ENCODE measurements around the gene CLDND1. TPM values are rescaled to one million over a fixed set of nuclear protein-coding genes. Genes with fewer than 3 reads are reported as not detected.
"Not testable (repeated sequence)": the region's sequence is repeated elsewhere in the genome, so short reads cannot be mapped to it uniquely, and the experiment has no call there.

Gene CLDND1
- total and polyA plus RNA-seq, 4 donors, result 143 to 263 (median 193) TPM

DNA sequence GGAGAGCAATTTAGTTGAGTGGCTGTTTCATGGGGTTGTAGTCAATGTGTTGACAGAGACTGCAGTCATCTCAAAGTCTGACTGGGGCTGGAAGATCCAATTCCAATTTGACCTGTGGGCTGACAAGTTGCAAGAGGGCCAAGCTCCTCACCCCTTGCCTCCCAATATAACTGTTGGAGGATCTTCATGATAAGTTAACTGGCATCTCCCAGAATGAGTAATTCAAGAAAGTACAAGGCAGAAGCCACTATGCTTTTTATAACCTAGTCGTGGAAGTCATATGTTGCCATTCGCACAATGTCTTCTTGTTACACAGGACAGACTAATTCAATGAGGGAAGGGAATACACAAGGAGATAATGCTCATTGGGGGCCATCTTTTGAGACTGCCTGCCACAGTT, 38.2 kb upstream of the CLDND1 start:
- no peak for DNase-seq (ENCODE audit: low read depth in 4 of 6, low spot score in 6 of 6)
- no peak overlapping the region for H3K4me3 ChIP-seq (ENCODE audit: low read depth, low read length)
- WGBS (ENCODE audit: insufficient coverage), result no CpG with 5 or more reads among the region's 2 CpGs
- no peaks in the 10 kb centered on the region for H3K9me3 ChIP-seq (ENCODE audit: control insufficient read depth, insufficient read depth, low read length)
- H3K36me3 ChIP-seq (ENCODE audit: control insufficient read depth, insufficient read depth, low read length), result no peaks in the 10 kb centered on the region
- H3K4me1 ChIP-seq (ENCODE audit: control insufficient read depth, insufficient read depth, low read length), result no peaks in the 10 kb centered on the region
- no peaks in the 10 kb centered on the region for H3K27me3 ChIP-seq (ENCODE audit: control insufficient read depth, insufficient read depth, low read length)
- no peak overlapping the region for H3K27ac ChIP-seq (ENCODE audit: low read depth, low read length)

DNA sequence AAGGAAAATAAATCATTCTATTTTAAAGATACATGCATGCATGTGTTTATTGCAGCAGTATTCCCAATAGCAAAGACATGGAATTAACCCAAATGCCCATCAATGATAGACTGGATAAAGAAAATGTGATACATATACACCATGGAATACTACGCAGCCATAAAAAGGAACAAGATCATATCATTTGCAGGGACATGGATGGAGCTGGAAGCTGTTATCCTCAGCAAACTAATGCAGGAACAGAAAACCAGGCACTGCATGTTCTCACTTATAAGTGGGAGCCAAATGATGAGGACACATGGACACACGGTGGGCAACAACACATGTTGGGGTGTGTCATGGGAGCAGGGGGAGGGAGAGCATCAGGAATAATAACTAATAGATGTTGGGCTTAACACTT, 37.1 kb upstream of the CLDND1 start:
- WGBS (ENCODE audit: insufficient coverage), result 100% methylated on average over 1 of the region's 2 CpGs
- H3K9me3 ChIP-seq (ENCODE audit: control insufficient read depth, insufficient read depth, low read length); H3K4me1 ChIP-seq (ENCODE audit: control insufficient read depth, insufficient read depth, low read length); H3K27ac ChIP-seq (ENCODE audit: low read depth, low read length); H3K4me3 ChIP-seq (ENCODE audit: low read depth, low read length); H3K36me3 ChIP-seq (ENCODE audit: control insufficient read depth, insufficient read depth, low read length); H3K27me3 ChIP-seq (ENCODE audit: control insufficient read depth, insufficient read depth, low read length); DNase-seq (ENCODE audit: low read depth in 4 of 6, low spot score in 6 of 6): not testable (repeated sequence)

DNA sequence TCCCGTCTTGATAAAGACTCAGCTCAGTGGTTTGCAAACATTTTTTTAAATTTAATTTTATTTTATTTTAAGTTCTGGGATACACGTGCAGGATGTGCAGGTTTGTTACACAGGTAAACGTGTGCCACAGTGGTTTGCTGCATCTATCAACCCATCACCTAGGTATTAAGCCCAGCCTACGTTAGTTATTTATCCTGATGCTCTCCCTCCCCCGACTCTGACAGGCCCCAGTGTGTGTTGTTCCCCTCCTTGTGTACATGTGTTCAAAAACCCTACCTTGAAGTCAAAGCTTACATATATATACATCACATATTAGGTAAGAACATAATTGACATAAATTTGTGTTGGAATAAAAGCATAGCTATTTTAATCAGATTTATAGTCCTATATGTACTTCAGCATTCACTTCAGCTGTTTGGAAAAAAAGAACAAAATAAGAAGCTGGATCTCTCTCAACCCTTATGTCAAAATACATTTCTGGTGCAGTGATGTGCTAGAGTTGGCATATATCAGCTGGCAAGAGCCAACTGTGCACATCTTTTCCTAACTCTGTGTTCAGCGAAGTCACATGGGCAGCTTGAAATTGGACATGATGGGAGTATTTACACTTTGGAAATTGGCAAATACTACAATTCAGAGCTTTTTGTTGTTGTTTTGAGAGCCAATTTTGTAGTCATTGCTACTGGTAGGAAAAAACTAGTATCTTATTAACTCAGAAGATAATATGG, 35.6 kb upstream of the CLDND1 start:
- H3K4me1 ChIP-seq (ENCODE audit: control insufficient read depth, insufficient read depth, low read length), result no peaks in the 10 kb centered on the region
- peak in 2 of 6 donors; percentile 14 to 87 for DNase-seq (ENCODE audit: low read depth in 4 of 6, low spot score in 6 of 6)
- no peaks in the 10 kb centered on the region for H3K27me3 ChIP-seq (ENCODE audit: control insufficient read depth, insufficient read depth, low read length)
- no peak overlapping the region for H3K27ac ChIP-seq (ENCODE audit: low read depth, low read length)
- no peaks in the 10 kb centered on the region for H3K9me3 ChIP-seq (ENCODE audit: control insufficient read depth, insufficient read depth, low read length)
- 94% methylated on average over 3 of the region's 6 CpGs for WGBS (ENCODE audit: insufficient coverage)
- H3K36me3 ChIP-seq (ENCODE audit: control insufficient read depth, insufficient read depth, low read length), result no peaks in the 10 kb centered on the region
- H3K4me3 ChIP-seq (ENCODE audit: low read depth, low read length), result no peak overlapping the region

DNA sequence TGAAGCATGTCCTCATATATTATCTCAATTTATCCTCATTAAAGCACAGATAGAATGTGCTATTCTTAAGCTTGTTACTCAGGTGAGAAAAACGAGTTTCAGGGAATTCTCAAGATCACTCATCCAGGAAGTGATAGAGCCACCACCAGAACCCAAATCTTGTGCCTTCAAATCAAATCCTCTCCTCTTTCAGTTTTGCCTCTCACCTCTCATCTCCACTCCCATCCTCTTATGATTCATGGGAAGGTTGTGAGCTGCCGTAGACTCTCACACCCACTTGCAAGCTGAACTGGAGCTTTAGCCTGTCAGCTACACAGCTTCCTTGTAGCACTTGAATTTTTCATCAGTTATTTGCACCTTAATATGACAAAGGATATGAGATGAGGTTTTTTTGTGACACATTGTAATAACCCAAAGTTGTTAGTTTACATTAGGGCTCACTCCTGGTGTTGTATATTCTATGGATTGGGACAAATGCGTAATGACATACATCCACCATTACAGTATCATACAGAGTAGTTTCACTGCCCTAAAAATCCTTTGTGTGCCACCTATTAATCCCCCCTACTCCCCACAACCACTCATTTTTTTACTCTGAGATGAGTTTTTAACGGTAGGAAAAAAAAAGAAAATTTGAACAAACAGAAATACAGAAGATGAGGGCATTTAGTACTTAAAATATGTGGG, 34.8 kb upstream of the CLDND1 start:
- Histone ChIP-seq H3K4me3 (ENCODE audit: low read depth, low read length) (no peak overlapping the region), H3K27ac (ENCODE audit: low read depth, low read length) (no peak overlapping the region), H3K9me3 (ENCODE audit: control insufficient read depth, insufficient read depth, low read length) (no peaks in the 10 kb centered on the region), H3K27me3 (ENCODE audit: control insufficient read depth, insufficient read depth, low read length) (no peaks in the 10 kb centered on the region), H3K36me3 (ENCODE audit: control insufficient read depth, insufficient read depth, low read length) (no peaks in the 10 kb centered on the region), H3K4me1 (ENCODE audit: control insufficient read depth, insufficient read depth, low read length) (no peaks in the 10 kb centered on the region)
- no peak for DNase-seq (ENCODE audit: low read depth in 4 of 6, low spot score in 6 of 6)
- WGBS (ENCODE audit: insufficient coverage), result 60% methylated on average over 1 of the region's 4 CpGs

DNA sequence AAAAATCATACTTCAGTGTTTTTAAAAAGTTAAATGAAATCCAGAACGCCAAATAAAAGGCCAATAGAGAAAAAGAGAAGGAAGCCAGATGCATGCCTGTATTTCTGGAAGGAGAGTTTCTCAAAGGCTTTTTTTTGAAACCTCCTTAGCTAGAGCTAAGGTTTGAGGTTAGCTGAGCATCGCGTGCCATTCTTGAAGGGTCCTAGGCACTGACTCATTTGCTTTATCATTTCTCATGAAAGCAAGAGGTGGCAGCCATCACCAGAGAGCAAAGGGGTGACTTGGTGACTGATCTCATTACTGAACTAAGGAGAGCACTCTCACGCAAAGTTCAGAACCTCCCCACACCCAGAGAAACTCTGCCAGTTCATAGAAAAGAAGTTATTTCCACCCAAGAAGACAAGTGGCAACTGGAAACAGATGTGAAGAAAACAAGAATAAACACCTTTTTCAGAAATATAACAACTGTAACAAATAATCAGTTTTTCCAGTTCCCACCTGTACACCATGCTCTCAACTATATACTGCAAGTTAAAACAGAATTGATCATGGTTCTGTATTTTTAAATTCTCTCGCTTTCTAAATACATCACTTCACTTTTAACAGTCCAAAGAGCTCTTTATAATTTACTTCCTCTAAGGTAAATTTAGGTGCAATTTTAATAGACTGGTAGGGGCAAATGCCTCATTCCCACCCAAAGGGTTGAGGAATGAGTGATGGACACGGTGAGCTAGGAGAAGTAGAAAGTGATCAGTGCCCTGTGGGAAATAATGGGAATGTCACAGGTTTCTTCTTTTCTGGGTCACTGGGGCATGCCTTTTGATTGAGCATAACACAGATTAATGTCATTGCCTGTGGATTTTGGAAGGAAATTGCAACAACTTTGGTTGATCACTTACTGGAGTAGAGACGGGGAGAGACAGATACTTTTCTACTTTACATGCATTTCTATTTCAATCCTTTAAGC, 33.7 kb upstream of the CLDND1 start:
- no peaks in the 10 kb centered on the region for H3K36me3 ChIP-seq (ENCODE audit: control insufficient read depth, insufficient read depth, low read length)
- H3K27ac ChIP-seq (ENCODE audit: low read depth, low read length), result no peak overlapping the region
- no peaks in the 10 kb centered on the region for H3K9me3 ChIP-seq (ENCODE audit: control insufficient read depth, insufficient read depth, low read length)
- DNase-seq (ENCODE audit: low read depth in 4 of 6, low spot score in 6 of 6), result peak in 1 of 6 donors; percentile 7
- no peaks in the 10 kb centered on the region for H3K4me1 ChIP-seq (ENCODE audit: control insufficient read depth, insufficient read depth, low read length)
- H3K4me3 ChIP-seq (ENCODE audit: low read depth, low read length), result no peak overlapping the region
- WGBS (ENCODE audit: insufficient coverage), result 73% methylated on average over 4 of the region's 7 CpGs
- no peaks in the 10 kb centered on the region for H3K27me3 ChIP-seq (ENCODE audit: control insufficient read depth, insufficient read depth, low read length)

DNA sequence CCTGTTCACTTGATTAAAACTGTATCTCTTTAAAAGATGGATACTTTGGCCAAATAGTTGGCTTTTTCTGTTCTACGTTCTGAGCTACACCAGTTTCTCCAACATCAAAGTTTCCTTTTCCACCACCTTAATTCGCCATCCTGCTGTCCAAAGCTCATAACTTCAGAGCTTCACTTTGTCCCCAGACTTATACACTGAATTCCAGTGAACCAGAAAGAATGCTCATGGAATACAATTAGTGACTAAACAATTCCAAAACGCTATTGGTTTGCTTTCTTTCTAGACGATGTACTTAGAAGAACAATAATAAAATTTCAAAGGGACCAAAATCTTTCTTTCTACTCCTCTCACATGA, 32.3 kb upstream of the CLDND1 start:
- no peaks in the 10 kb centered on the region for H3K27me3 ChIP-seq (ENCODE audit: control insufficient read depth, insufficient read depth, low read length)
- no peak for DNase-seq (ENCODE audit: low read depth in 4 of 6, low spot score in 6 of 6)
- no peak overlapping the region for H3K4me3 ChIP-seq (ENCODE audit: low read depth, low read length)
- H3K36me3 ChIP-seq (ENCODE audit: control insufficient read depth, insufficient read depth, low read length), result no peaks in the 10 kb centered on the region
- 35% methylated on average over 2 of the region's 4 CpGs for WGBS (ENCODE audit: insufficient coverage)
- no peak overlapping the region for H3K27ac ChIP-seq (ENCODE audit: low read depth, low read length)
- H3K4me1 ChIP-seq (ENCODE audit: control insufficient read depth, insufficient read depth, low read length), result no peaks in the 10 kb centered on the region
- H3K9me3 ChIP-seq (ENCODE audit: control insufficient read depth, insufficient read depth, low read length), result no peaks in the 10 kb centered on the region

DNA sequence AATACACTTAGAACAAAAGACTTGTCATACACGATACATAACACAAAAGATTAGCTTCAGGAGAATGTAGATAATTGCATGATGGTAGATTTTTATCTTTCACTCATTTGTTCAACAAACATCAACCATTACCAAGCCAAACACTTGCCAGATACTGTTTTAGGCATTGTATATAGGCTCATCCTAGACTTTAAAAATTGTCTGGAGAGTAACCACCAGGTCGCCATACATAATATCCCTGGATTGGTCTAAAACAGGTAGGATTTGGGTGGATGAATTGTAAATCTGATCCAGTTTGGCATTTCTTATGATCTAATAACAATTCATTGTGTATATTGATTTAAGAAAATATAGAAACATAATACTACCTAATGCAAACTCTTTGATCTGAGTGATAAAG, 31.9 kb upstream of the CLDND1 start:
- Histone ChIP-seq H3K4me1 (ENCODE audit: control insufficient read depth, insufficient read depth, low read length) (no peaks in the 10 kb centered on the region), H3K36me3 (ENCODE audit: control insufficient read depth, insufficient read depth, low read length) (no peaks in the 10 kb centered on the region), H3K27me3 (ENCODE audit: control insufficient read depth, insufficient read depth, low read length) (no peaks in the 10 kb centered on the region), H3K4me3 (ENCODE audit: low read depth, low read length) (no peak overlapping the region), H3K27ac (ENCODE audit: low read depth, low read length) (no peak overlapping the region), H3K9me3 (ENCODE audit: control insufficient read depth, insufficient read depth, low read length) (no peaks in the 10 kb centered on the region)
- no CpG with 5 or more reads among the region's 2 CpGs for WGBS (ENCODE audit: insufficient coverage)
- no peak for DNase-seq (ENCODE audit: low read depth in 4 of 6, low spot score in 6 of 6)

DNA sequence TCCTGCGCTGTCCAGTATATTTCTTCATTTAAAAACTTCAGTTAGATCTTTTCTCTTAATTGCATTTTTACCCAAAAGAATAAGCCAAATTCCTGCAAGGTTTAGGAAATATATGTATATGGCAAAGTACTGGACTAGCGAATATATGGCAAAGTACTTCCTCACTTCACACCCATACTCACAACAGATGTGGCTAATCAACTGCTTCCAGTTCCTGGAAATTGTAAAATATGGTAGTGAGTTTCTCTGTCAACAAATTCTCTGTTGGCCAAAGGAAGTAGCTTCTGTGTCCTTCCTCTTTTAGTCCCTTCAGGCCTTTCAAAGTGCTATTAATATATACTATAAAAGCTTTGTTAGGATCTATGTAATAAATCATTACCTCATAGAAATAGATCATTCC, 31.1 kb upstream of the CLDND1 start:
- Histone ChIP-seq H3K36me3 (ENCODE audit: control insufficient read depth, insufficient read depth, low read length) (no peaks in the 10 kb centered on the region), H3K27ac (ENCODE audit: low read depth, low read length) (no peak overlapping the region), H3K9me3 (ENCODE audit: control insufficient read depth, insufficient read depth, low read length) (no peaks in the 10 kb centered on the region), H3K27me3 (ENCODE audit: control insufficient read depth, insufficient read depth, low read length) (no peaks in the 10 kb centered on the region), H3K4me3 (ENCODE audit: low read depth, low read length) (no peak overlapping the region), H3K4me1 (ENCODE audit: control insufficient read depth, insufficient read depth, low read length) (no peaks in the 10 kb centered on the region)
- no CpG with 5 or more reads among the region's 2 CpGs for whole genome bisulfite sequencing (ENCODE audit: insufficient coverage)
- peak in 1 of 6 donors; percentile 13 for DNase-seq (ENCODE audit: low read depth in 4 of 6, low spot score in 6 of 6)

DNA sequence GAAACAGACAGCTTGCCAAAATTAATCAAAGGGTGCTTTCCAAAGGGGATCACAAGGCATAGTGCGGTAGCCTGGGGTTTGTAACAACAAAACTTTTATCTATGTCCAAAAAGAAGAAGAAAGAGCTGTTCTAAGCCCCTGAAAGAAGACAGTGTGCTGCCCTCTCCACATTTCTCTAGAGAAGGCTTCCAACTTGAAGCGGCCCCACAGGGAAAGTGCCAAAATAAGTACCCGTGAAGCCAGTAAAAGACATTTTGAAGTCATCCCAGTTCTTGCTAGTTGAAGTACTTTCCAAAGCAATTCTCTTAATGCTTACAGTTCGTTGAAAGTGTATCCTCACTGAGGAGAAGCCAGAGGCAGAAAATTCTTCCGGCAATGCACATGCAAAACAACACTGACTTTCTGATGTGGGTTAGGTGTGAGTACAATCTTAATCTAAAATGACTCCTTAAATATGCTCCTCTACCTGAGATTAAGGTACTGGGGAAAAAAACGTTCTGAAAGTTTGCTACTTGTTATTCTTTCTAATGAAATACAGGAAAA, 30.4 kb upstream of the CLDND1 start:
- Histone ChIP-seq H3K27ac (ENCODE audit: low read depth, low read length) (no peak overlapping the region), H3K9me3 (ENCODE audit: control insufficient read depth, insufficient read depth, low read length) (no peaks in the 10 kb centered on the region), H3K4me1 (ENCODE audit: control insufficient read depth, insufficient read depth, low read length) (no peaks in the 10 kb centered on the region), H3K27me3 (ENCODE audit: control insufficient read depth, insufficient read depth, low read length) (no peaks in the 10 kb centered on the region), H3K4me3 (ENCODE audit: low read depth, low read length) (no peak overlapping the region), H3K36me3 (ENCODE audit: control insufficient read depth, insufficient read depth, low read length) (no peaks in the 10 kb centered on the region)
- DNase-seq (ENCODE audit: low read depth in 4 of 6, low spot score in 6 of 6), result peak in 1 of 6 donors; percentile 37
- 57% methylated on average over 1 of the region's 6 CpGs for WGBS (ENCODE audit: insufficient coverage)

Data from spinal cord (tissue), 10 donors.